ENCODE data around the gene PNPLA2. TPM values are rescaled to one million over a fixed set of nuclear protein-coding genes. Genes with fewer than 3 reads are reported as not detected.

PNPLA2 gene
- total and polyA plus RNA-seq, 4 donors: 9.1 to 49.9 (median 28.5) TPM

DNA sequence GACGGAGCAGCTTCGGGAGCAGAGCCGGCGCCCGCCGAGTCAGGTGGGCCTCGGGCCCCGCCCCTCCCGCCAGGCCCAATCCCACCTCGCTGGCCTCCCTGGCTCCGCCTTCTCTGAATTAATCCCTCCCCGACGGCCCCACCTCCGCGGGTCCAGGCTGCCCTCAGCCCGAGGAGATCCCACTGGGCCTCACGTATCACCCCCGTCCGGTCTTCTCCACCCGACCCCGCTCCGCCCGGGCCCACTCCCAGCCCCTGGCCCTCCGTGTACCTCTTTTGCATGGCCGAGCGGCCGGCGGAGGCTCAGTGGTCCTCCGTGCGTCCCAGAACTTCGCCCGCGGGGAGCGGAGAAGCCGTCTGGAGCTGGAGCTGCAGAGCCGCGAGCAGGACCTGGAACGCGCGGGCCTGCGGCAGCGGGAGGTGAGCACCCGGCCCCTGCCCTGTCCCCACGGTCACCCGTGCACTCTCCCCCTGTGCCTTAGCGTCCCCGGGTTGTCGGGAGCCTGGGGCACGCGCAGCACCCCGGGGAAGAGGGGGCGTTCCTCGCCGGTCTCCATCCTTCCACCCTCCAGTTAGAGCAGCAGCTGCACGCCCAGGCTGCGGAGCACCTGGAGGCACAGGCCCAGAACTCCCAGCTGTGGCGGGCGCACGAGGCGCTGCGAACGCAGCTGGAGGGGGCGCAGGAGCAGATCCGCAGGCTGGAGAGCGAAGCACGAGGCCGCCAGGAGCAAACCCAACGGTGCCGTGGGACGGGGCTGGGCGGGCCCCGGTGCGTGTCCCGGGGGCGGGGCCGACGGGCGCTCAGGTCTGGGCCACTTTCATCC is 11.8 kb downstream of the PNPLA2 start:
- 2% methylated on average over 75 of the region's 78 CpGs for WGBS (ENCODE audit: insufficient coverage)
- DNase-seq (ENCODE audit: low read depth in 4 of 6, low spot score in 6 of 6): peak in 2 of 6 donors; percentile 82 to 84
- peak overlapping the region; percentile 31 for H3K4me3 ChIP-seq (ENCODE audit: low read depth, low read length)
- H3K27me3 ChIP-seq (ENCODE audit: control insufficient read depth, insufficient read depth, low read length): peaks cover 66% of the 10 kb centered on the region
- H3K27ac ChIP-seq (ENCODE audit: low read depth, low read length): no peak overlapping the region
- peaks cover 26% of the 10 kb centered on the region for H3K36me3 ChIP-seq (ENCODE audit: control insufficient read depth, insufficient read depth, low read length)
- H3K9me3 ChIP-seq (ENCODE audit: control insufficient read depth, insufficient read depth, low read length): no peaks in the 10 kb centered on the region
- H3K4me1 ChIP-seq (ENCODE audit: control insufficient read depth, insufficient read depth, low read length): peaks cover 86% of the 10 kb centered on the region

DNA sequence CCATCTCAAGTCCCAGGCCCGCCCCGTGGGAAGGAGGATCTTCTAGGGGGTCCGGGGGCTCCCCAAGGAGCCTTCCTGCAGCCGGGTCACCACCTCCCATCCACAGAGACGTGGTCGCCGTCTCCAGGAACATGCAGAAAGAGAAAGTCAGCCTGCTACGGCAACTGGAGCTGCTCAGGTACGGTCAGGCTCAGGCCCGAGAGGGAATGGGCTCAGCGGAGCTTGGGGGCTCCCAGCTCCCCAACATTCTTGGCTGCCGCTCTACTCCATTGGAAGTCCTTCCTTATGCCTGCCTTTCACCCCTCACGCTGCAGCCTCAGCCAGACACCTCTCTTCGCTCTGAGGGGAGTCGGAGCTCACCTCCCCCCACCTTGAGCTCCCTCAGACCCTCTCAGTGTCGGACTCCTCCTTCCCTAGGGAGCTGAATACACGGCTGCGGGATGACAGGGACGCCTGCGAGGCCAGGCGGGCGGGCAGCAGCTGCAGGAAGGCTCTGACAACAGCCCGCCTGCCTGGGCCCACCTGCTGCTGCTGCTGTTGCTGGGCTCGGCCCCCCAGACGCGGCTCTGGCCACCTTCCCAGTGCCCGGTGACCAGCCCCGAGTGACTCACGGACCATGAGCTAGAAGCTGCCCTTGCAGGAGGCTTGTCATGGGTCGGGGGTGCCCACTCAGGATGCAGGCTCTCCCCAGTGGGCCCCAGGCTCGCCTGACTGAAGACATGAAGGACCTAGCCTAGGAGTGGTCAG is 12.6 kb downstream of the PNPLA2 start:
- H3K4me3 ChIP-seq (ENCODE audit: low read depth, low read length): no peak overlapping the region
- peaks cover 83% of the 10 kb centered on the region for H3K4me1 ChIP-seq (ENCODE audit: control insufficient read depth, insufficient read depth, low read length)
- WGBS (ENCODE audit: insufficient coverage): 20% methylated on average over 29 of the region's 31 CpGs

DNA sequence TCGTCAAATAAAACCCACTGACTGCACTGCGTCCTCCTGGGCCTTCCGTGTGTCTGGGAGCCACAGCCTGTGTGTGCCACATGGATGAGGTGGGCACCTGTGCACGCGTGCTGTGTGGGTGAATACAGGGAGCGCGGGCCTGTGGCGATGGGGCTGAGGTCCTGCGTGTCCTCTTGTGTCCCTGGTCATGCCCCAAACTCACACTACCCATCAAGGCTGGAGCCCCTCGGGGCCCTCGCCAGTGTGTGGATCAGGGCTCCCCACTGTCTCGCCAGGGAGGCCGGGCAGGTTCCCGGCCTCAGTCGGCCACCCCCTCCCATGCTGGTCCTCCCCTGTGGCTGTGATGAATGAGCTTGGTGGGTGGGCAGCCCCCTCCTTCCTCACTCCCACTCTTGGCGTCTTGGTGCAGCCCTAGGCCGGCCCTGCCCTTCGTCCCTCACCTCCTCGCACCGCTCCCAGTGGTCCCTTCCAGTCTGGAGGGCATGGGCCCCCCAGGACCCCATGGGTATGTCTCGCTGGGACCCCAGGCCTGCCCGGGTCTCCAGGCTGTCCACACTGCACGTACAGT is 13.3 kb downstream of the PNPLA2 start:
- Histone ChIP-seq H3K27me3 (ENCODE audit: control insufficient read depth, insufficient read depth, low read length) (peaks cover 52% of the 10 kb centered on the region), H3K36me3 (ENCODE audit: control insufficient read depth, insufficient read depth, low read length) (peaks cover 32% of the 10 kb centered on the region), H3K4me1 (ENCODE audit: control insufficient read depth, insufficient read depth, low read length) (peaks cover 77% of the 10 kb centered on the region), H3K4me3 (ENCODE audit: low read depth, low read length) (peak overlapping the region; percentile 41), H3K9me3 (ENCODE audit: control insufficient read depth, insufficient read depth, low read length) (no peaks in the 10 kb centered on the region), H3K27ac (ENCODE audit: low read depth, low read length) (peak overlapping the region; percentile 15)
- no peak for DNase-seq (ENCODE audit: low read depth in 4 of 6, low spot score in 6 of 6)
- WGBS (ENCODE audit: insufficient coverage): 53% methylated on average over 15 of the region's 23 CpGs

More for the DNA sequence above, 12.6 kb downstream of the PNPLA2 start:
- Histone ChIP-seq H3K27me3 (ENCODE audit: control insufficient read depth, insufficient read depth, low read length) (peaks cover 58% of the 10 kb centered on the region), H3K9me3 (ENCODE audit: control insufficient read depth, insufficient read depth, low read length) (no peaks in the 10 kb centered on the region), H3K36me3 (ENCODE audit: control insufficient read depth, insufficient read depth, low read length) (peaks cover 24% of the 10 kb centered on the region), H3K27ac (ENCODE audit: low read depth, low read length) (no peak overlapping the region)
- no peak for DNase-seq (ENCODE audit: low read depth in 4 of 6, low spot score in 6 of 6)

DNA sequence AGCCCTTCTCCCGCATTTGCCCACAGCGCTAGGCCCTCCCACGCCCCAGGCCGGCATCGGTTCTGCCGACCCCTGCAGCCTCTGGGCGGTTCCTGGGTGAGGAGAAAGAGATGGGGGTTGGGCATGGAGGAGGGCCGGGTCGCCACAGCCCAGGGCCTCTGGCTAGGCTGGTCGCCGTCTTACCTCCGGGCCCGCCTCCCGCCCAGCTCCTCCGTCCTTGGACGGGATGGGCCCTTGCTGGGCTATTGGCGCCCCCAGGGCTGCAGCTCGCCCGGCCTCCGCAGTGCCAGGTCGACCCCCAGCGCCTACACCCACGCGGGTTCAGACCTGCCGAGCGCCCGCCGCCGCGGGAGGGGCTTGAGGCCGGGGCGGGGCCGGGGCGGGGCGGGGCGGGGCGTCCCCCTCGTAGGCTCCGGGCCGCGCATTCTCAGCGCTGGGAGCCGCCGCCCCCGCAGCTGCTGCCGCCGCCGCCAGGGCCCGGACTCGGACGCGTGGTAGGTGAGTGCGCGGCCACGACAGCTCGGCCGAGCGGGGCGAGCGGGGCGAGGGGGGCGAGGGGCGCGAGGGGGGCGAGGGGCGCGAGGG is 13.9 kb downstream of the PNPLA2 start, which contains the start of gene CD151:
TSS of gene CD151 (plus strand) at position 424 of the 585 bp plus-strand sequence. CDS start 3,118 bp downstream, outside the sequence.
- Histone ChIP-seq H3K27ac (ENCODE audit: low read depth, low read length) (peak within 1 kb of the TSS; percentile 57), H3K9me3 (ENCODE audit: control insufficient read depth, insufficient read depth, low read length) (no peaks in the 10 kb centered on the region), H3K4me1 (ENCODE audit: control insufficient read depth, insufficient read depth, low read length) (peaks cover 73% of the 10 kb centered on the region), H3K36me3 (ENCODE audit: control insufficient read depth, insufficient read depth, low read length) (peaks cover 38% of the 10 kb centered on the region), H3K4me3 (ENCODE audit: low read depth, low read length) (peak within 1 kb of the TSS; percentile 65), H3K27me3 (ENCODE audit: control insufficient read depth, insufficient read depth, low read length) (peaks cover 48% of the 10 kb centered on the region)
- WGBS (ENCODE audit: insufficient coverage): under 1% methylated on average over 44 of the region's 67 CpGs
- peak in 2 of 6 donors; percentile 78 to 80 for DNase-seq (ENCODE audit: low read depth in 4 of 6, low spot score in 6 of 6)

GRCh38 chr11:833114-833791 is 14.5 kb downstream of the PNPLA2 start:
- H3K36me3 ChIP-seq (ENCODE audit: control insufficient read depth, insufficient read depth, low read length): peaks cover 44% of the 10 kb centered on the region
- H3K4me3 ChIP-seq (ENCODE audit: low read depth, low read length): peak overlapping the region; percentile 65
- H3K4me1 ChIP-seq (ENCODE audit: control insufficient read depth, insufficient read depth, low read length): peaks cover 67% of the 10 kb centered on the region
- peak in 2 of 6 donors; percentile 64 to 70 for DNase-seq (ENCODE audit: low read depth in 4 of 6, low spot score in 6 of 6)
- H3K9me3 ChIP-seq (ENCODE audit: control insufficient read depth, insufficient read depth, low read length): no peaks in the 10 kb centered on the region
- H3K27ac ChIP-seq (ENCODE audit: low read depth, low read length): peak overlapping the region; percentile 57
- WGBS (ENCODE audit: insufficient coverage): under 1% methylated on average over 54 of the region's 55 CpGs
- peaks cover 42% of the 10 kb centered on the region for H3K27me3 ChIP-seq (ENCODE audit: control insufficient read depth, insufficient read depth, low read length)

DNA sequence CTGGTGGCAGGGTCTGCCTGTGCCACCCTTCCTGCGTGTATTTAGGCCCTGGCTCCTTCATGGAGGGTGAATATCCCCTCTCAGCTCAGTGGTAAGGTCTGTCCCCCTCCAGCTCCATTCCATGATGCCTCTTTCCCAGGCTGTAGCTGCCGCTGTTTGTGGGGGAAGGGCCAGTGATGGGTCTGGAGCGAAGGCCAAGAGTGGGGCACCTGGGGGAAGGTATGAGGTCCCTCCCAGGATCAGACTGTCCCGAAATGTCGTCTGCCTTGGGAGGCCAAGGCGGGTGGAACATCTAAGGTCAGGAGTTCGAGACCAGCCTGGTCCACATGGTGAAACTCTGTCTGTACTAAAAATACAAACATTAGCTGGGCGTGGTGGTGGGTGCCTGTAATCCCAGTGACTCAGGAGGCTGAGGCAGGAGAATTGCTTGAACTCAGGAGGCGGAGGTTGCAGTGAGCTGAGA is 15.2 kb downstream of the PNPLA2 start:
- peak overlapping the region; percentile 61 for H3K27ac ChIP-seq (ENCODE audit: low read depth, low read length)

GRCh38 chr11:834371-835316 is 15.9 kb downstream of the PNPLA2 start:
- DNase-seq (ENCODE audit: low read depth in 4 of 6, low spot score in 6 of 6): no peak
- no peak overlapping the region for H3K4me3 ChIP-seq (ENCODE audit: low read depth, low read length)
- H3K4me1 ChIP-seq (ENCODE audit: control insufficient read depth, insufficient read depth, low read length): peaks cover 58% of the 10 kb centered on the region
- WGBS (ENCODE audit: insufficient coverage): 57% methylated on average over 29 of the region's 31 CpGs
- H3K27me3 ChIP-seq (ENCODE audit: control insufficient read depth, insufficient read depth, low read length): peaks cover 28% of the 10 kb centered on the region
- peaks cover 52% of the 10 kb centered on the region for H3K36me3 ChIP-seq (ENCODE audit: control insufficient read depth, insufficient read depth, low read length)
- H3K27ac ChIP-seq (ENCODE audit: low read depth, low read length): peak overlapping the region; percentile 61
- no peaks in the 10 kb centered on the region for H3K9me3 ChIP-seq (ENCODE audit: control insufficient read depth, insufficient read depth, low read length)

More for the DNA sequence above, 15.2 kb downstream of the PNPLA2 start:
- Histone ChIP-seq H3K9me3 (ENCODE audit: control insufficient read depth, insufficient read depth, low read length) (no peaks in the 10 kb centered on the region), H3K27me3 (ENCODE audit: control insufficient read depth, insufficient read depth, low read length) (peaks cover 36% of the 10 kb centered on the region), H3K36me3 (ENCODE audit: control insufficient read depth, insufficient read depth, low read length) (peaks cover 50% of the 10 kb centered on the region), H3K4me3 (ENCODE audit: low read depth, low read length) (peak overlapping the region; percentile 65), H3K4me1 (ENCODE audit: control insufficient read depth, insufficient read depth, low read length) (peaks cover 66% of the 10 kb centered on the region)
- DNase-seq (ENCODE audit: low read depth in 4 of 6, low spot score in 6 of 6): no peak
- WGBS (ENCODE audit: insufficient coverage): 67% methylated on average over 4 of the region's 9 CpGs

GRCh38 chr11:836274-836673 is 17.6 kb downstream of the PNPLA2 start:
- WGBS (ENCODE audit: insufficient coverage): 95% methylated on average over 14 of the region's 14 CpGs
- H3K27me3 ChIP-seq (ENCODE audit: control insufficient read depth, insufficient read depth, low read length): peaks cover 12% of the 10 kb centered on the region
- H3K27ac ChIP-seq (ENCODE audit: low read depth, low read length): no peak overlapping the region
- no peak for DNase-seq (ENCODE audit: low read depth in 4 of 6, low spot score in 6 of 6)
- H3K4me3 ChIP-seq (ENCODE audit: low read depth, low read length): no peak overlapping the region
- peaks cover 55% of the 10 kb centered on the region for H3K4me1 ChIP-seq (ENCODE audit: control insufficient read depth, insufficient read depth, low read length)
- no peaks in the 10 kb centered on the region for H3K9me3 ChIP-seq (ENCODE audit: control insufficient read depth, insufficient read depth, low read length)
- H3K36me3 ChIP-seq (ENCODE audit: control insufficient read depth, insufficient read depth, low read length): peaks cover 68% of the 10 kb centered on the region
